ENCODE data around the gene GRB7. TPM values are rescaled to one million over a fixed set of nuclear protein-coding genes. Genes with fewer than 3 reads are reported as not detected.

GRB7 gene
- total RNA-seq, 6 experiments from 2014 or later = not detected

DNA sequence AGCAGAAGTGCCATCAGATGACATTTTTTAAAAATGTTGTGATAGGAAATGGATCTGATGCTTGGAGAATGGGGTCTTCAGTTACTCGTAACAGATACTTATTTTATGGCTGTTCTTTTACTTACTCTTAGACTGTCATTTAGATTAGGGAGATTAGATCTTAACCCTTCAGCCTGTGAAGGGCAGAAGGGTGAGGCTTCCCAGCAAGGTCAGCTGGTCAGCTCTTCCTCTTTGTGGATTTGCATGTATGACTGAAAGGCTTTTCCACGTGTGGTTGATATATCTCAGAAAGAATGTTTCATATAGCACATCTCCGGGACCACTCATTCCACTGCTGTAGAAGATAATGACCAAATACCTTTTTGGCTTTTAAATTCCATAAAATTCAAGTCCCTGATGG lies 27.4 kb downstream of the GRB7 start:
- Mint-ChIP-seq H3K27me3 (ENCODE audit: insufficient read depth) (peaks cover 45% of the 10 kb centered on the region), H3K27ac (no peak overlapping the region), H3K9me3 (peaks cover 12% of the 10 kb centered on the region), H3K36me3 (ENCODE audit: low read depth) (peaks cover 12% of the 10 kb centered on the region), H3K4me3 (no peak overlapping the region), H3K4me1 (ENCODE audit: low read depth) (peaks cover 21% of the 10 kb centered on the region)
- TF ChIP-seq, protein P1, sequence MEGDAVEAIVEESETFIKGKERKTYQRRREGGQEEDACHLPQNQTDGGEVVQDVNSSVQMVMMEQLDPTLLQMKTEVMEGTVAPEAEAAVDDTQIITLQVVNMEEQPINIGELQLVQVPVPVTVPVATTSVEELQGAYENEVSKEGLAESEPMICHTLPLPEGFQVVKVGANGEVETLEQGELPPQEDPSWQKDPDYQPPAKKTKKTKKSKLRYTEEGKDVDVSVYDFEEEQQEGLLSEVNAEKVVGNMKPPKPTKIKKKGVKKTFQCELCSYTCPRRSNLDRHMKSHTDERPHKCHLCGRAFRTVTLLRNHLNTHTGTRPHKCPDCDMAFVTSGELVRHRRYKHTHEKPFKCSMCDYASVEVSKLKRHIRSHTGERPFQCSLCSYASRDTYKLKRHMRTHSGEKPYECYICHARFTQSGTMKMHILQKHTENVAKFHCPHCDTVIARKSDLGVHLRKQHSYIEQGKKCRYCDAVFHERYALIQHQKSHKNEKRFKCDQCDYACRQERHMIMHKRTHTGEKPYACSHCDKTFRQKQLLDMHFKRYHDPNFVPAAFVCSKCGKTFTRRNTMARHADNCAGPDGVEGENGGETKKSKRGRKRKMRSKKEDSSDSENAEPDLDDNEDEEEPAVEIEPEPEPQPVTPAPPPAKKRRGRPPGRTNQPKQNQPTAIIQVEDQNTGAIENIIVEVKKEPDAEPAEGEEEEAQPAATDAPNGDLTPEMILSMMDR (IDR thresholded peaks at IDR 0.05) = no peak
- no peak for DNase-seq

GRCh38 chr17:39765766-39766165 lies 28.0 kb downstream of the GRB7 start:
- Mint-ChIP-seq H3K27ac (no peak overlapping the region), H3K36me3 (ENCODE audit: low read depth) (peaks cover 12% of the 10 kb centered on the region), H3K27me3 (ENCODE audit: insufficient read depth) (peaks cover 48% of the 10 kb centered on the region), H3K9me3 (peaks cover 12% of the 10 kb centered on the region), H3K4me3 (no peak overlapping the region), H3K4me1 (ENCODE audit: low read depth) (peaks cover 24% of the 10 kb centered on the region)
- DNase-seq = no peak
- TF ChIP-seq, protein P1 (IDR thresholded peaks at IDR 0.05) = no peak

- TF ChIP-seq, protein P1 (IDR thresholded peaks at IDR 0.05) = no peak
- Mint-ChIP-seq H3K4me1 (ENCODE audit: low read depth) (peaks cover 24% of the 10 kb centered on the region), H3K27ac (no peak overlapping the region), H3K4me3 (no peak overlapping the region), H3K9me3 (peaks cover 12% of the 10 kb centered on the region), H3K36me3 (ENCODE audit: low read depth) (peaks cover 12% of the 10 kb centered on the region), H3K27me3 (ENCODE audit: insufficient read depth) (peaks cover 49% of the 10 kb centered on the region)
- no peak for DNase-seq
Observed at GRCh38 chr17:39767147-39767546, 29.4 kb downstream of the GRB7 start.

DNA sequence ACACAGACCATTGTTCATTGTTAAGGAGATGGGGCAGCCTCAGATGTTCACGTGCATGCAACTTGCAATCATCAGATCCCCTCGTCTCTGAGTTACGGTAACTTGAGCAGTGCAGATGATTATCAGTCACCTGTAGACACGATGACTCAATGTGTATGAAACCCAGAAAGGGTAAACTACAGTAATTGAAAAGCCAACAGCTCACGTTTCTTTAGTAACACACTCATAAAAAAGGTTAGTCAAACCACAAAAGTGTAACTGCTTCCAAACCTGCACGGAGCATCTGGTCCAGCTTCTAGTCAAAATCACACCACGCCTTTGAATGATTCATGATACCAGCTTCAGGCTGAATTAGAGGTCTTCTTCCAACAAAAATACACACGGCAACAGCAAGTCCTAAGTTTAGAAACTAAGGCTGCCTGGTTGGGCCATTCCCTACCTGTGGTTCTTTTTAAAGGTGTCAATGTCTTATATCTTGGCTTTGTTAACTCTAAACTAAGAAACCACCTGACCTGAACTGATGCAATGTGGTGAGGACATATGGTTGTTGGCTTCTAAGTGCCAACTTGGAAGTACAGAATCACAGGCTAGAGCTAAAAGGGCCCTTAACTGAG lies 32.3 kb downstream of the GRB7 start:
- Mint-ChIP-seq H3K27ac (no peak overlapping the region), H3K27me3 (ENCODE audit: insufficient read depth) (peaks cover 63% of the 10 kb centered on the region), H3K4me3 (no peak overlapping the region), H3K36me3 (ENCODE audit: low read depth) (peaks cover 12% of the 10 kb centered on the region), H3K9me3 (peaks cover 12% of the 10 kb centered on the region), H3K4me1 (ENCODE audit: low read depth) (peaks cover 9% of the 10 kb centered on the region)
- TF ChIP-seq, protein P1 (IDR thresholded peaks at IDR 0.05) = no peak
- peak; percentile 69 for DNase-seq

DNA sequence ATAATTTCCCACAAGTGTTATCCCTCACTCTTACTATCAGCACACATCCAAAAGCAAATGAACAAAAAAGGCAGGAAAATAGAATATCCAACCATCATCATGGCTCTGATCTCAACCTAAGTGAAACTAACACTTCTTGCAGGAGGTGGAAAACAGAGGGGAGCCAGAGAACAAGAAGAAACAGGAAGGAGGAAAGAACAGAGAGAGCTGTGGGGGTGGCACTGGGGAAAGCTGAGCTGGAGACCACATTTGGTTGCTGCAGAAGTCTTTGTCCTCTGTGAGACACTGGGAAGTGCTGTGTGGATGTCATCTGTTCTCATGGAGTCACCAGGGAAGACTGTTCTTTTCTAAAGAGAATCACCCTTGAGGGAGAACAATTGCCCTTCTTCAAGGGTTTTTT lies 34.7 kb downstream of the GRB7 start:
- Mint-ChIP-seq H3K9me3 (no peaks in the 10 kb centered on the region), H3K36me3 (ENCODE audit: low read depth) (no peaks in the 10 kb centered on the region), H3K4me3 (no peak overlapping the region), H3K4me1 (ENCODE audit: low read depth) (peaks cover 9% of the 10 kb centered on the region), H3K27ac (no peak overlapping the region), H3K27me3 (ENCODE audit: insufficient read depth) (peaks cover 62% of the 10 kb centered on the region)
- TF ChIP-seq, protein P1 (IDR thresholded peaks at IDR 0.05) = no peak
- DNase-seq = no peak
